Liver (tissue), 3 donors: ENCODE measurements around the gene HIBADH.

ENCODE experiments used
- ATF3 ChIP-seq: IDR thresholded peaks from 2 replicates; pipeline ENCODE4 v1.6.1; 2016; ENCODE audit warnings: antibody characterized with exemption
- CTCF ChIP-seq: fragments of 150-350 bp; IDR thresholded peaks from 2 replicates; pipeline ENCODE4 v1.5.1; 2017; ENCODE audit warnings: improper control_type of control experiment, low read depth, low read length; ENCODE audit not compliant: missing input control
- EGR1 ChIP-seq, 2 donors: IDR thresholded peaks; 2 replicates each; pipeline ENCODE4 v1.6.1; 2016 to 2018; ENCODE audit warnings: antibody characterized with exemption in 2 of 2, low read depth in 2 of 2
- GABPA ChIP-seq, 2 donors: IDR thresholded peaks in 1 of 2; conservative IDR thresholded peaks in 1 of 2; 2 replicates each; pipeline ENCODE4 v1.6.1; 2016; ENCODE audit warnings: antibody characterized with exemption in 2 of 2, mild to moderate bottlenecking in 1 of 2, moderate library complexity in 1 of 2
- JUND ChIP-seq, 2 donors: IDR thresholded peaks; 2 replicates each; pipeline ENCODE4 v1.6.1; 2016; ENCODE audit warnings: antibody characterized with exemption in 2 of 2
- MAX ChIP-seq: IDR thresholded peaks from 2 replicates; pipeline ENCODE4 v1.6.1; 2016; ENCODE audit warnings: antibody characterized with exemption
- RAD21 ChIP-seq, 2 donors: IDR thresholded peaks; 2 replicates each; pipeline ENCODE4 v1.6.1; 2016; ENCODE audit warnings: antibody characterized with exemption in 2 of 2, mild to moderate bottlenecking in 2 of 2
- REST ChIP-seq: IDR thresholded peaks from 2 replicates; pipeline ENCODE4 v1.6.1; 2016; ENCODE audit warnings: antibody characterized with exemption, mild to moderate bottlenecking
- RXRA ChIP-seq, 2 donors: IDR thresholded peaks; 2 replicates each; pipeline ENCODE4 v1.6.1; 2017 to 2018; ENCODE audit warnings: antibody characterized with exemption in 2 of 2, mild to moderate bottlenecking in 1 of 2
- SP1 ChIP-seq: IDR thresholded peaks from 2 replicates; pipeline ENCODE4 v1.6.1; 2018; ENCODE audit warnings: antibody characterized with exemption, mild to moderate bottlenecking
- TAF1 ChIP-seq: conservative IDR thresholded peaks from 2 replicates; pipeline ENCODE4 v1.6.1; 2016; ENCODE audit warnings: antibody characterized with exemption, mild to moderate bottlenecking
- YY1 ChIP-seq: IDR thresholded peaks from 2 replicates; pipeline ENCODE4 v1.6.1; 2016; ENCODE audit warnings: antibody characterized with exemption, mild to moderate bottlenecking
- ZBTB33 ChIP-seq: IDR thresholded peaks from 2 replicates; pipeline ENCODE4 v1.6.1; 2016; ENCODE audit warnings: antibody characterized with exemption
- donor health status: healthy.
- donor health status: healthy.

- TF ChIP-seq ATF3 (no peak), GABPA (IDR thresholded peaks at IDR 0.05 in 1 of 2, conservative IDR thresholded peaks at IDR 0.05 in 1 of 2) (no peak), CTCF (no peak), MAX (no peak), TAF1 (no peak), YY1 (no peak), ZBTB33 (no peak), REST (no peak), RXRA (IDR thresholded peaks at IDR 0.05) (no peak), EGR1 (IDR thresholded peaks at IDR 0.05; ENCODE audit: low read depth in 2 of 2) (no peak), RAD21 (IDR thresholded peaks at IDR 0.05) (no peak), JUND (IDR thresholded peaks at IDR 0.05) (no peak), SP1 (no peak)
Observed at GRCh38 chr7:27605283-27605682, 57.4 kb downstream of the HIBADH start.
